ENCODE data around the gene IPO11. TPM values are rescaled to one million over a fixed set of nuclear protein-coding genes. Genes with fewer than 3 reads are reported as not detected.
"Not testable (repeated sequence)": the region's sequence is repeated elsewhere in the genome, so short reads cannot be mapped to it uniquely, and the experiment has no call there.

Gene IPO11
- total and polyA plus RNA-seq, 7 donors, result 9.1 to 25.4 (median 21.4) TPM

DNA sequence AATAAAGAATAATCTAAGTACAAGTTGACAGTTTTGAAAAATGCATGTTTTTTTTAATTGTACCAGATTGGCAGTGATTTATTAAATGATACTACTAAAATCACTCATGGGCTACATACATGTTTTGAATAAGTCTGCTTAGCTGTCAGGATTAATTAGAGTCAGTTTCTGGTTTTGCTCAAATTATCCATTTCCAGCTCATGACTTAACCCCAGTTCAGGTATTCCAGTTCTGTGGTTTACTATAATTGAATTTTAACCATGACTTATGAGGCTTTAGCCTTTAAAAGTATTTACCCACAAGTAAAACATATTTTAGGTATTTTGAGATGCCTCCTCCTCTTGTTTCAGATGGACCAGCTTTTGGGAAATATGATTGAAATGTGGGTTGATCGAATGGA is 148.2 kb downstream of the IPO11 start:
- TF ChIP-seq, protein P1, sequence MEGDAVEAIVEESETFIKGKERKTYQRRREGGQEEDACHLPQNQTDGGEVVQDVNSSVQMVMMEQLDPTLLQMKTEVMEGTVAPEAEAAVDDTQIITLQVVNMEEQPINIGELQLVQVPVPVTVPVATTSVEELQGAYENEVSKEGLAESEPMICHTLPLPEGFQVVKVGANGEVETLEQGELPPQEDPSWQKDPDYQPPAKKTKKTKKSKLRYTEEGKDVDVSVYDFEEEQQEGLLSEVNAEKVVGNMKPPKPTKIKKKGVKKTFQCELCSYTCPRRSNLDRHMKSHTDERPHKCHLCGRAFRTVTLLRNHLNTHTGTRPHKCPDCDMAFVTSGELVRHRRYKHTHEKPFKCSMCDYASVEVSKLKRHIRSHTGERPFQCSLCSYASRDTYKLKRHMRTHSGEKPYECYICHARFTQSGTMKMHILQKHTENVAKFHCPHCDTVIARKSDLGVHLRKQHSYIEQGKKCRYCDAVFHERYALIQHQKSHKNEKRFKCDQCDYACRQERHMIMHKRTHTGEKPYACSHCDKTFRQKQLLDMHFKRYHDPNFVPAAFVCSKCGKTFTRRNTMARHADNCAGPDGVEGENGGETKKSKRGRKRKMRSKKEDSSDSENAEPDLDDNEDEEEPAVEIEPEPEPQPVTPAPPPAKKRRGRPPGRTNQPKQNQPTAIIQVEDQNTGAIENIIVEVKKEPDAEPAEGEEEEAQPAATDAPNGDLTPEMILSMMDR (IDR thresholded peaks at IDR 0.05), result no peak
- Histone ChIP-seq H3K27me3 (ENCODE audit: insufficient read depth in 3 of 3, low read length in 2 of 3) (no peaks in the 10 kb centered on the region), H3K4me3 (no peak overlapping the region), H3K27ac (no peak overlapping the region), H3K4me1 (no peaks in the 10 kb centered on the region), H3K9me3 (no peaks in the 10 kb centered on the region), H3K36me3 (ENCODE audit: insufficient read depth in 1 of 2, low read depth in 1 of 2) (peaks cover 4 to 19% of the 10 kb centered on the region in 2 donors)
- ATAC-seq (no peak), DNase-seq (no peak)
- WGBS, 3 donors, result 94 to 96% (median 95%) methylated on average over 1 of the region's 1 CpG
- intact Hi-C loops (cut with DNase I), result no loop called here

- H3K36me3 ChIP-seq (ENCODE audit: insufficient read depth in 1 of 2, low read depth in 1 of 2), result peaks cover 0 to 19% of the 10 kb centered on the region in 2 donors
- intact Hi-C loops (cut with DNase I), result no loop called here
- 93 to 97% (median 95%) methylated on average over 1 of the region's 1 CpG for WGBS, 3 donors
- H3K27ac ChIP-seq, result no peak overlapping the region
- peaks cover 7% of the 10 kb centered on the region for H3K9me3 ChIP-seq
- DNase-seq (no peak), ATAC-seq (no peak)
- H3K27me3 ChIP-seq (ENCODE audit: insufficient read depth in 3 of 3, low read length in 2 of 3), result no peaks in the 10 kb centered on the region
- no peaks in the 10 kb centered on the region for H3K4me1 ChIP-seq
- TF ChIP-seq, protein P1 (IDR thresholded peaks at IDR 0.05), result no peak
- no peak overlapping the region for H3K4me3 ChIP-seq
Measured at GRCh38 chr5:62561896-62562295, 149.3 kb downstream of the IPO11 start.

DNA sequence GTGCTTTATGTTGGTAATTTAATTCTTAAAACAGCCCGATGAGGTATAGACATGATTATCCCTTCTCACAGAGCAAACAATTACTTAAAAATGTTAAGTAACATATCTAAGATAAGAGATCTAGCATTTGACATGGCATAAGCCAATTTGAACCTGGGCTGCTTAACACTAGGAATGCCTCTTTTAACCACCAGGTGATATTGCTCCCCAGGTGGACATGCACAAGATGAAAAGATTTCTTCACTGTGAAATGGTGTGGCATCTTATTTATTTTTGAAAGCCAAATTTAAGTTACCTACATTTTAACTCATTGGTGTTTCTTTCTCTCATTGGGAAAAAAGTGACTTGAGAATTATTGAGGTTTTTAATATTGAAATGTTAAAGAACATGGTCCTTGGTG is 150.3 kb downstream of the IPO11 start:
- DNase-seq (no peak), ATAC-seq (no peak)
- intact Hi-C loops (cut with DNase I), result no loop called here
- Histone ChIP-seq H3K36me3 (ENCODE audit: insufficient read depth in 1 of 2, low read depth in 1 of 2) (peaks cover 0 to 13% of the 10 kb centered on the region in 2 donors), H3K4me3 (no peak overlapping the region), H3K9me3 (peaks cover 12% of the 10 kb centered on the region), H3K27me3 (ENCODE audit: insufficient read depth in 3 of 3, low read length in 2 of 3) (no peaks in the 10 kb centered on the region), H3K4me1 (no peaks in the 10 kb centered on the region), H3K27ac (no peak overlapping the region)
- WGBS, 3 donors, result 92 to 95% (median 94%) methylated on average over 1 of the region's 1 CpG
- TF ChIP-seq, protein P1 (IDR thresholded peaks at IDR 0.05), result no peak

GRCh38 chr5:62564101-62564500 is 151.5 kb downstream of the IPO11 start:
- TF ChIP-seq, protein P1 (IDR thresholded peaks at IDR 0.05), result no peak
- Histone ChIP-seq H3K27me3 (ENCODE audit: insufficient read depth in 3 of 3, low read length in 2 of 3) (no peaks in the 10 kb centered on the region), H3K9me3 (peaks cover 18% of the 10 kb centered on the region), H3K36me3 (ENCODE audit: insufficient read depth in 1 of 2, low read depth in 1 of 2) (peaks cover 0 to 12% of the 10 kb centered on the region in 2 donors), H3K27ac (no peak overlapping the region), H3K4me3 (no peak overlapping the region), H3K4me1 (no peaks in the 10 kb centered on the region)
- ATAC-seq, result no peak
- 44 to 51% (median 49%) methylated on average over 2 of the region's 2 CpGs for WGBS, 3 donors
- intact Hi-C loops (cut with DNase I), result no loop called here
- DNase-seq, result no peak

GRCh38 chr5:62565740-62566139 is 153.2 kb downstream of the IPO11 start:
- H3K27ac ChIP-seq; DNase-seq; intact Hi-C loops (cut with DNase I); H3K27me3 ChIP-seq (ENCODE audit: insufficient read depth in 3 of 3, low read length in 2 of 3); ATAC-seq; H3K4me1 ChIP-seq; H3K4me3 ChIP-seq: not testable (repeated sequence)
- 67 to 99% (median 83%) methylated on average over 3 of the region's 3 CpGs for WGBS, 3 donors
- Histone ChIP-seq H3K9me3 (peaks cover 18% of the 10 kb centered on the region), H3K36me3 (ENCODE audit: insufficient read depth in 1 of 2, low read depth in 1 of 2) (peaks cover 0 to 12% of the 10 kb centered on the region in 2 donors)
